ENCODE measurements around the gene RAB5A. TPM values are rescaled to one million over a fixed set of nuclear protein-coding genes. Genes with fewer than 3 reads are reported as not detected.
"Not testable (repeated sequence)": the region's sequence is repeated elsewhere in the genome, so short reads cannot be mapped to it uniquely, and the experiment has no call there.

RAB5A gene
- total RNA-seq, 1 donor: 100 TPM

DNA sequence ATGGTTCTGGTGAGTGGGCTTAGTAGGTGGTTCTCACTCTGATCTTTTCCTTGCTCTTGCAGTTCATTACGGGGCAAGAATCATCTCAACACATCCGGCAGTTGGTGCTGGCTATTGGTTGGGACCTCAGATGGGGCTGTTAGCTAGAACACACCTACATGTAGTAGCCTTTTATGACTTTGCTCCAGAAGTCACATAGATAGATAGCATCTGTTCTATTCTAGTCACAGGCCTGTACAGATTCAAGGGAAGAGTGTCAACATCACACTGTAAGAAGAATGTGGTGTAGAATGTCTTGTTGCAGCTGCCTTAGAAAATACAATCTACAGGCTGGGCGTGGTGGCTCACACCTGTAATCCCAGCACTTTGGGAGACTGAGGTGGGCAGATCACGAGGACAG lies 15.1 kb downstream of the RAB5A start:
- TF ChIP-seq, protein P1, sequence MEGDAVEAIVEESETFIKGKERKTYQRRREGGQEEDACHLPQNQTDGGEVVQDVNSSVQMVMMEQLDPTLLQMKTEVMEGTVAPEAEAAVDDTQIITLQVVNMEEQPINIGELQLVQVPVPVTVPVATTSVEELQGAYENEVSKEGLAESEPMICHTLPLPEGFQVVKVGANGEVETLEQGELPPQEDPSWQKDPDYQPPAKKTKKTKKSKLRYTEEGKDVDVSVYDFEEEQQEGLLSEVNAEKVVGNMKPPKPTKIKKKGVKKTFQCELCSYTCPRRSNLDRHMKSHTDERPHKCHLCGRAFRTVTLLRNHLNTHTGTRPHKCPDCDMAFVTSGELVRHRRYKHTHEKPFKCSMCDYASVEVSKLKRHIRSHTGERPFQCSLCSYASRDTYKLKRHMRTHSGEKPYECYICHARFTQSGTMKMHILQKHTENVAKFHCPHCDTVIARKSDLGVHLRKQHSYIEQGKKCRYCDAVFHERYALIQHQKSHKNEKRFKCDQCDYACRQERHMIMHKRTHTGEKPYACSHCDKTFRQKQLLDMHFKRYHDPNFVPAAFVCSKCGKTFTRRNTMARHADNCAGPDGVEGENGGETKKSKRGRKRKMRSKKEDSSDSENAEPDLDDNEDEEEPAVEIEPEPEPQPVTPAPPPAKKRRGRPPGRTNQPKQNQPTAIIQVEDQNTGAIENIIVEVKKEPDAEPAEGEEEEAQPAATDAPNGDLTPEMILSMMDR (IDR thresholded peaks at IDR 0.05; ENCODE audit: insufficient read depth, low read depth, low read length): no peak
- H3K4me3 ChIP-seq (ENCODE audit: low read depth, low read length): no peak overlapping the region
- no peak for DNase-seq (ENCODE audit: low read depth)

DNA sequence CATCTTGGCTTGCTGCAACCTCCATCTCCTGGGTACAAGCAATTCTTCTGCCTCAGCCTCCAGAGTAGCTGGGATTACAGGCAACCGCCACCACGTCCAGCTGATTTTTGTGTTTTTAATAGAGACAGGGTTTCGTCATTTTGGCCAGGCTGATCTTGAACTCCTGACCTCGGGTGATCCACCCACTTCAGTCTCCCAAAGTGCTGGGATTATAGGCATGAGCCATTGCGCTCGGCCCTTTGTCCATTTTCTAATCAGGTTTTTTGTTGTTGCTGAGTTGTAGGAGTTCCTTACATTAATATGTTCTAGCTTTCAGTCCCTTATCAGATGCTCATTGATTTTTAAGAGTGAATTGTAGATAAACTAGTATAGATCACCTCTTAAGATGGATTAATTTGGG lies 20.3 kb downstream of the RAB5A start:
- TF ChIP-seq, protein P1 (IDR thresholded peaks at IDR 0.05; ENCODE audit: insufficient read depth, low read depth, low read length): no peak
- H3K4me3 ChIP-seq (ENCODE audit: low read depth, low read length): no peak overlapping the region
- DNase-seq (ENCODE audit: low read depth): no peak

DNA sequence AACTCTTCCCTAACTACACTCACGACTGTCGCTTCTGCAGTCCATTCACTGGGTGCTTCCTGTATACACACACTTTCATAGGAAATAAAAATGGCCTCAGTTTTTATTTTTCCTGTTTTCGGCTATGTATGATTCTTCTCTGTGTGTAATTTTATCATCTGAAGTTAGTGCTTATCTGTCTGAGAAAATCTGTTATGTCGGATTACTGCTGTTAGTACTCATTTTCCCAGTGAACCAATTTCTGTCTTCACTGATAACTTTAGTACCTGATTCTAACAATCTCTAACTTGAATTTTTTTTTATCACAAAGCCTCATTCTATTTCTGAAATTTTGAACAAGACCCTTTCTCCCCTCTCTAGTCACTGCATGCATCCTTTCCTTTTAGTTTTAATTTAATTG lies 20.9 kb downstream of the RAB5A start:
- TF ChIP-seq, protein P1 (IDR thresholded peaks at IDR 0.05; ENCODE audit: insufficient read depth, low read depth, low read length): no peak
- DNase-seq (ENCODE audit: low read depth): no peak
- no peak overlapping the region for H3K4me3 ChIP-seq (ENCODE audit: low read depth, low read length)

DNA sequence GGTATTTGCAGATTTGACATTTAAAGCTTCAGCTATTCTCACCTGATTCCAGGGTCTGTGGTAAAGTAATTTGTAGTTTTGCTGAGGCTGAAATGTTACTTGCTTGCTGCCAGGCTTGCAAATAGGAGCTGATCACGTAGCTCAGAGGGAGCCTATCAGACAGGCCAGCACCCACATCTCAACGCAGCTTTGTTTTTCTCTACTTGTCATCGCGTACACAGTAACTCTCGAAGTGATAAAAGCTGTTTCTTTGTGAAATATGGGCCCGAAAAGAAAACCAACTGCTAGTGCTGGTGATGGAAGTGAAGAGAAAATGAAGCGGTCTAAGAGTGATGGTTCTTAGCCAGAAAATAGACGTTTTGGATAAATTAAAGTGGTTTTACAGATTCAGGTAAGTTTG lies 23.4 kb downstream of the RAB5A start:
- no peak for DNase-seq (ENCODE audit: low read depth)
- no peak overlapping the region for H3K4me3 ChIP-seq (ENCODE audit: low read depth, low read length)
- TF ChIP-seq, protein P1 (IDR thresholded peaks at IDR 0.05; ENCODE audit: insufficient read depth, low read depth, low read length): no peak

DNA sequence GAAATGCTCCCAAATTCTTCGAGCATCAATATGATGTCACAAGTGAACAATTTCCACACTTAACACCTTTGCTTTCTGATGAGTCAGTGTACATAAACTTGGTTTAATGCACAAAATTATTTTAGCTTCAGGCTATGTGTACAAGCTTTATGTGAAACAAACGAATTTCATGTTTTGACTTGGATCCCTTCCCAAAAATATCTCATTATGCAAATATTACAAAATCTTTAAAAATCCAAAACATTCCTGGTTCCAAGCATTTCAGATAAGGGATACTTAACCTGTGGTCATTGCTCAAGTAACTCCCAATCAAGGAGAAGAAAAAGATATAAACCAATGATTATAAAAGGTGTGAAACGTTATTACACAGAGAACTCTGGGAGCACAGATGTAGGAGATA lies 25.2 kb downstream of the RAB5A start:
- peak; percentile 54 for DNase-seq (ENCODE audit: low read depth)
- no peak overlapping the region for H3K4me3 ChIP-seq (ENCODE audit: low read depth, low read length)
- TF ChIP-seq, protein P1 (IDR thresholded peaks at IDR 0.05; ENCODE audit: insufficient read depth, low read depth, low read length): no peak

DNA sequence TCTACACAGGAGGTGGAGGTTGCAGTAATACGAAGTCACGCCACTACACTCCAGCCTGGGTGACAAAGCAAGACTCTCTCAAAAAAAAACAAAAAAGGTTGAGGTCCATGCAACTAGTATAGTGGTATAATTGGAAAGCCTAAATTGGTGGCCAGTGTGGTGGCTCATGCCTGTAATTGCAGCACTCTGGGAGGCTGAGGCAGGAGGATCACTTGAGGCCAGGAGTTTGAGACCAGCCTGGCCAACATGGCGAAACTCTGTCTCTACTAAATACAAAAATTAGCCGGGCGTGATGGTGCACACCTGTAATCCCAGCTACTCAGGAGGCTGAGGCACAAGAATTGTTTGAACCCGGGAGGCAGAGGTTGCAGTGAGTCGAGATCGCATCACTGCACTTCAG lies 42.0 kb downstream of the RAB5A start:
- H3K4me3 ChIP-seq (ENCODE audit: low read depth, low read length); DNase-seq (ENCODE audit: low read depth): not testable (repeated sequence)

DNA sequence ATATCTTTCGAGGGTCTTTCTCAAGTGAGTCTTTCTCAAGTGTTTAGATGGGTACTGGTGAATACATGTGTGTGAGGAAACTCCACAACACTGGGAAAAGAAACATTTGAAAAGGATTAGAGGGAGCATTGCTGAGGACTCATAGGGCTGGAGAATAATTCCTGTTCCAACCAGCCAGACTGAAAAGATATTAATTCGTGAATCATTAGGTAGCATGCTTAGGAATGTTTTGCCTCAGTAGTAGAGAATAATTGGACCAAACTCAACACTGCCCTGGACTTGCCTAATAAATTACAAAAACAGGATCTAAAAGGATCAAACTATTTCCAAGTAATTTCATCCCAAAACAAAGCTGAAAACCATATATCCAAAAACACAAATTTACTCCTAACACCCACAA lies 47.9 kb downstream of the RAB5A start:
- no peak overlapping the region for H3K4me3 ChIP-seq (ENCODE audit: low read depth, low read length)
- DNase-seq (ENCODE audit: low read depth): no peak
- TF ChIP-seq, protein P1 (IDR thresholded peaks at IDR 0.05; ENCODE audit: insufficient read depth, low read depth, low read length): no peak

Data from fibroblast of villous mesenchyme (primary cell).